ENCODE data around the gene LACRT. TPM values are rescaled to one million over a fixed set of nuclear protein-coding genes. Genes with fewer than 3 reads are reported as not detected.
A peak's percentile ranks its signal among the peaks of the same experiment; 100 is the strongest.

LACRT gene
- total and polyA plus RNA-seq, 7 donors: not detected

- Histone ChIP-seq H3K36me3 (no peaks in the 10 kb centered on the region), H3K4me1 (peaks cover 0 to 42% (median 36%) of the 10 kb centered on the region in 4 donors), H3K27ac (no peak overlapping the region), H3K9me3 (no peaks in the 10 kb centered on the region), H3K27me3 (no peaks in the 10 kb centered on the region), H3K4me3 (no peak overlapping the region)
- TF ChIP-seq, protein P1, sequence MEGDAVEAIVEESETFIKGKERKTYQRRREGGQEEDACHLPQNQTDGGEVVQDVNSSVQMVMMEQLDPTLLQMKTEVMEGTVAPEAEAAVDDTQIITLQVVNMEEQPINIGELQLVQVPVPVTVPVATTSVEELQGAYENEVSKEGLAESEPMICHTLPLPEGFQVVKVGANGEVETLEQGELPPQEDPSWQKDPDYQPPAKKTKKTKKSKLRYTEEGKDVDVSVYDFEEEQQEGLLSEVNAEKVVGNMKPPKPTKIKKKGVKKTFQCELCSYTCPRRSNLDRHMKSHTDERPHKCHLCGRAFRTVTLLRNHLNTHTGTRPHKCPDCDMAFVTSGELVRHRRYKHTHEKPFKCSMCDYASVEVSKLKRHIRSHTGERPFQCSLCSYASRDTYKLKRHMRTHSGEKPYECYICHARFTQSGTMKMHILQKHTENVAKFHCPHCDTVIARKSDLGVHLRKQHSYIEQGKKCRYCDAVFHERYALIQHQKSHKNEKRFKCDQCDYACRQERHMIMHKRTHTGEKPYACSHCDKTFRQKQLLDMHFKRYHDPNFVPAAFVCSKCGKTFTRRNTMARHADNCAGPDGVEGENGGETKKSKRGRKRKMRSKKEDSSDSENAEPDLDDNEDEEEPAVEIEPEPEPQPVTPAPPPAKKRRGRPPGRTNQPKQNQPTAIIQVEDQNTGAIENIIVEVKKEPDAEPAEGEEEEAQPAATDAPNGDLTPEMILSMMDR (IDR thresholded peaks at IDR 0.05): no peak
- no peak for TF ChIP-seq POLR2AphosphoS5 (IDR thresholded peaks at IDR 0.05)
- no peak for TF ChIP-seq POLR2A (IDR thresholded peaks at IDR 0.05)
- no peak for TF ChIP-seq EP300 (IDR thresholded peaks at IDR 0.05)
- 50 to 76% methylated on average over 5 of the region's 5 CpGs for WGBS, 2 donors
- DNase-seq: no peak
- intact Hi-C loops (cut with DNase I): loop anchor here (10.0 kb wide), 1 partner anchor 1061 kb away; no protein-coding TSS in a partner anchor
Measured at GRCh38 chr12:54593725-54594124, 41.0 kb downstream of the LACRT start.

DNA sequence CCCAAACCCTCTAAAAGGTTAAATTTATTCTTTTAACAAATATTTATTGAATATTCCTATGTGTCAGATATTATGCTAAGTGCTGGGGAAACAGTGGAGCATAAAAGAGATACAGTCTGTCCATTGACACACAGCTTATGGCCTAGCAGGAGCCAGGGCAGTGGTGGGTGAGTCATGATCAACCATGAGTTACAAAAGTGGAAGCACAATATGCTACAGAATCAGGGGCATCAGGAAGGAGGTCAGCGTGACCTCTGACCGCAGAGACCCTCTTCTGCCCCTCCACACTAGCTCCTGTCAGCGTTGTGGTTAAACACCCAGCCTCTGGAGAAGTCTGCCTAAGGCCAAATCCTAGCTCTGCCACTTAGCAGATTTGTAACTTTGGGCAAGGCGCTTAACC, 41.6 kb downstream of the LACRT start:
- intact Hi-C loops (cut with DNase I): loop anchor here (10.0 kb wide), 1 partner anchor 1062 kb away; no protein-coding TSS in a partner anchor
- Histone ChIP-seq H3K27me3 (no peaks in the 10 kb centered on the region), H3K36me3 (no peaks in the 10 kb centered on the region), H3K4me3 (no peak overlapping the region), H3K27ac (no peak overlapping the region), H3K4me1 (peaks cover 0 to 46% (median 42%) of the 10 kb centered on the region in 4 donors), H3K9me3 (no peaks in the 10 kb centered on the region)
- 83 to 84% methylated on average over 4 of the region's 4 CpGs for WGBS, 2 donors
- DNase-seq: no peak
- TF ChIP-seq, protein P1 (IDR thresholded peaks at IDR 0.05): no peak
- no peak for TF ChIP-seq POLR2A (IDR thresholded peaks at IDR 0.05)
- TF ChIP-seq EP300 (IDR thresholded peaks at IDR 0.05): no peak
- TF ChIP-seq POLR2AphosphoS5 (IDR thresholded peaks at IDR 0.05): no peak

DNA sequence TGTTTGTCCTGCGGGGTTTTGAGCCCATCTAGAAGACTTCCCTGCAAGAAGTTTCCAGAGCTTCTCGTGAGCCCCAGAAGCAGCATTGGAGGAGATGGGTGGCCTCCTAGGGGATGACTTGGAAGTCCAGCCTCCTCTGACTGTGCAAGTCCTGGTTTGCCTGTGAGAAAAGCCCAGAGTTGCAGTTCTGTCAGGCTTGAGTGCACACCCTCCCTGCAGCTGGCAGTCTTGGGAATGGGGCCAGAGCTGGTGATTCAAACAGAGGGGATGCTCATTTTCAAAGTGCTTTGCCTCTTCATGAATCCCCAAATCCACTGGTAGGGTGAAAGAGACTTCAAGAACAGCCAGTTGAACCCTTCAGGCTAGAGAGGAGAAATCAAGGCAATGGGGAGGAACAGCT, 42.4 kb downstream of the LACRT start:
- Histone ChIP-seq H3K36me3 (no peaks in the 10 kb centered on the region), H3K27me3 (no peaks in the 10 kb centered on the region), H3K9me3 (no peaks in the 10 kb centered on the region), H3K4me3 (no peak overlapping the region), H3K4me1 (peaks cover 0 to 54% (median 50%) of the 10 kb centered on the region in 4 donors), H3K27ac (no peak overlapping the region)
- DNase-seq: no peak
- intact Hi-C loops (cut with DNase I): loop anchor here (10.0 kb wide), 1 partner anchor 1062 kb away; no protein-coding TSS in a partner anchor
- WGBS, 2 donors: 84 to 90% methylated on average over 2 of the region's 2 CpGs
- TF ChIP-seq, protein P1 (IDR thresholded peaks at IDR 0.05): no peak
- TF ChIP-seq POLR2AphosphoS5 (IDR thresholded peaks at IDR 0.05): no peak
- no peak for TF ChIP-seq EP300 (IDR thresholded peaks at IDR 0.05)
- TF ChIP-seq POLR2A (IDR thresholded peaks at IDR 0.05): no peak

- no peaks in the 10 kb centered on the region for H3K36me3 ChIP-seq
- TF ChIP-seq POLR2AphosphoS5 (IDR thresholded peaks at IDR 0.05): peak in 3 of 4 donors; percentile 48 to 76 (median 62)
- no peak for TF ChIP-seq POLR2A (IDR thresholded peaks at IDR 0.05)
- TF ChIP-seq, protein P1 (IDR thresholded peaks at IDR 0.05): no peak
- TF ChIP-seq EP300 (IDR thresholded peaks at IDR 0.05): peak in 1 of 4 donors; percentile 35
- DNase-seq: peak; percentile 83
- peaks cover 0 to 63% (median 60%) of the 10 kb centered on the region in 4 donors for H3K4me1 ChIP-seq
- peak overlapping the region in 3 of 4 donors; percentile 80 to 82 (median 82) for H3K27ac ChIP-seq
- intact Hi-C loops (cut with DNase I): loop anchor here (10.0 kb wide), 1 partner anchor 1064 kb away; no protein-coding TSS in a partner anchor
- no peak overlapping the region for H3K4me3 ChIP-seq
- WGBS, 2 donors: 41 to 68% methylated on average over 7 of the region's 7 CpGs
- no peaks in the 10 kb centered on the region for H3K27me3 ChIP-seq
- no peaks in the 10 kb centered on the region for H3K9me3 ChIP-seq
Measured at GRCh38 chr12:54590978-54591591, 43.6 kb downstream of the LACRT start.

Data from sigmoid colon (tissue), 7 donors.